Raji (cell line): ENCODE data around the gene CALN1.

Experiments
- POLR2A ChIP-seq: IDR thresholded peaks from 2 replicates; pipeline ENCODE4 v1.6.1; 2011; ENCODE audit warnings: low read depth, low read length, control low read depth; ENCODE audit not compliant: insufficient read depth

CALN1 gene

DNA sequence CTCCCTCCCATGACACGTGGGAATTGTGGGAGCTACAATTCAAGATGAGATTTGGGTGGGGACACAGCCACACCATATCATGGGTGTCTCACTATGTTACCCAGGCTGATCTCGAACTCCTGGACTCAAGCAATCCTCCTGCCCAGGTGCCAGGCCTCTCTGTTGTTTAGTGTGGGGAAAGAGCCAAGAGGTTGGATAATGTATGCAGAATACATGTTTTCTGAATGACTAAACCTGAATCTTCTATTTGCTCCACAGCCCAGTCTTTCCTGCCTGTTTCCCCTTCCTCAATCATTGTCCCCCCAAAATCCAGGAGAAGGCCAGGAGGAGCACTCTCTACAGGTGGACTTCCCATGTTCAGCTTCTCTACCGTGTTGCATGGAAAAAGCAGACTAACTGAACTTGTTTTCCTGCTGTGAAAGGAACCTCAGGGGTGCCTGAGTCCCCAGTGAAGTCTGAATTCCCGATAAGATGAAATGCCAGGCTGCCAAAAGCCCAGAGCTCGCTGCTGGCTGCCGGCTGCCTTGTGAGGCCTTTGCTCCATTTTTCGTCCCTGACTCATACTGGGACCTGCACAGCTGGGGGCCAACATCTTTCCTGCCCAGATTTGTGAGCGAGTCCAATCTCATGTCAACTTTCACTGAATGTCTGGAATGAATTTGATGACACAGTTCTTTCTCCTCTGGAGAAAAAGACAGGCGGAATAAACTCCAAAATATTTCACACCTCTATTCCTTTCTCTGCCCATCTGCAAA, 588.0 kb downstream of the CALN1 start:
- no peak for TF ChIP-seq POLR2A

DNA sequence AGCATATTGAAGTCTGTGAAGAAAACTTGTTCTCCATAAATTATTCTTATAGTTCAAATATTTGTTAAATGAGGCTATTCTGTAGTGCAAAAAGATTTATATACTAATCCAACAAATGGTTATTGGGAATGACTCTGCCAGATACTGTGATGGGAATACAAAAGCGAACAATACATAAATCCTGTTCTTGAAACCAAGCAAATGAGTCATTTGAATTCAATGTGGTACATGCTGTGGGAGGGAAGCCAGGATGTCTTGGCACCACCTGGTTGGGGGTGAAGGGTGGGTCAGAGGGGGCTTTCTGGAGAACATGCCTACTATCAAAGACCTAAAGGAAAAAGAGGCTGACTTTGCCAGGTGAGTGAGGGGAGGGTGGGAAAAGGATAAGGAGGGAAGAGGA, 594.2 kb downstream of the CALN1 start:
- no peak for TF ChIP-seq POLR2A

DNA sequence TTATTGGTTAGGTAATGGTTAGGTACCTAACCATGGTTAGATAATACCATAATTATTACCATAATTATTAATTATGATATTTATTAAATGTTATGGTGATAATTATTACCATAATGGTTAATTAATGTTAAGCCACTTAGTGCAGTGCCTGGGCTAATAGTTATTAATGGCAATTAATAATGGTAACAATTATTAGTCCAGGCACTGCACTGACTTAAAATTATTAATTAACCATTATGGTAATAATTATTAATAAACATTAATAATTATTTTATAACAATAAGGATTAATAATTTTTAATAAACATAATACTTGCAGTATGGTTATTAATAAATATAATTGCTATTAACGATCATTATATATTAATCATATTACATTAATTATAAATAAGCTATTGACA, 604.0 kb downstream of the CALN1 start:
- TF ChIP-seq POLR2A, result no peak

DNA sequence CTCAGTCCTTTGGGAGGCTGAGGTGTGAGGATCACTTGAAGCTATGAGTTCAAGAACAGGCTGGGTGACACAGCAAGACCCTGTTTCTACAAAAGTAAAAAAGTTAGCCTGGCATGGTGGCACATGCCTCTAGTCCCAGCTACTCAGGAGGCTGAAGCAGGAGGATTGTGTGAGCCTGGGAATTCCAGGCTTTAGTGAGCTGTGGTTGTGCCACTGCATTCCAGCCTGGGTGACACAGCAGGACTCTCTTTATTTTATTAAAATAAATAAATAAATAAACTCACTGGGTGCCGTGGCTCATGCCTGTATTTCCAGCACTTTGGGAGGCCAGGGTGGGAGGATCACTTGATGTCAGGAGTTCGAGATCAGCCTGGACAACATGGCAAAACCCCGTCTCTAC, 607.9 kb downstream of the CALN1 start:
- TF ChIP-seq POLR2A, result no peak

DNA sequence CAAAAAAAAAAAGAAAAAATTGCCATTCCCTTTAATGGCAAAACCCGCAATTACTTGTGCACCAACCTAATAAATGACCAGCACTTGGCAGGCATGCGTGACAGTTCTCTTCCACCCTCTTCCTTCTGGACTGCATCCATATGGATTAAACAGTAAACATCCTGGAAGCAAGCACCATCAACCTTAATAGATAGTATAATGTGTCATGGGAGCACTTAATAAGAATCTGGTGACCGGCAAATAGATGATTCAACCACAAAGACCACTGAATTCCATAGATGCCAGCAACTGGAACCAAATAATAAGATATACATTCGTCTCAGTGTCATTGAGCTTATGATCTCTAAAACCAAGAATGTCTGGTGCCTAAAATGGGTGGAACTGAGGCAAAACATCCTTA, 610.2 kb downstream of the CALN1 start:
- no peak for TF ChIP-seq POLR2A

DNA sequence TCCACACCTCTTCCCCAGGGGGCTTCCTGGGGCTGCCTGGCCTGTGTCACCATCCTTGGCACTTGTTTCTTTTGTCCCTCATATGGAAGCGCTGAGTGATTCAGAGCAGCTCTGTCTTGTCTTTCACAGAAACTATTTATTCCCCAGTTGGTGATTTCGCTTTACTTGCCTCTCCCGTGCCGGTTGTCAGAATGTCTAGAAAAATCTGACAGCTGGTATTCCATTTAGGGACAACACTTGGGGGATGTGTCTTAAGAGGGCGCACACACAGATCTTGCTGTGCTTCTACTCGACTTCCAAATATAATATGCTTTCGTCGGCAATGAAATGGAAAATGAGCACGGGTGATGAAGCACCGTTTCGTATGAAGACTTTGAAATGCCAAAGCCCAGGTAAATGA, 611.8 kb downstream of the CALN1 start:
- TF ChIP-seq POLR2A, result no peak

DNA sequence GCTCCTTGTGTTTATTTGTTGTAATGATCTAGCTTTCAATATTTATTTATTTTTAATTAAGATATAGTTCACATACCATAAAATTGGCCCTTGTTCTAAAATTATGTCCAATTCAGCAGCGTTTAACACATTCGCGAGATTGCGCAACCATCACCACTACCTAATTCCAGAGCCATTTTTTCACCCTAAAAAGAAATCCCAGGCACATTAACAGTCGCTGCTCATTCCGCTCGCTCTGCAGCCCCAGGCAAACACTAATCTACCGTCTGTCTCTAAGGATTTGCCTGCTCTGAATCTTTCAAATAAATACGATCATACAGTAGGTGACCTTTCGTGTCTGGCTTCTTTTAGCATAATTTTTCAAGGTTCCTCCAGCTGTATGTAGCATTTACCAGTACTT, 616.7 kb downstream of the CALN1 start:
- TF ChIP-seq POLR2A, result no peak

DNA sequence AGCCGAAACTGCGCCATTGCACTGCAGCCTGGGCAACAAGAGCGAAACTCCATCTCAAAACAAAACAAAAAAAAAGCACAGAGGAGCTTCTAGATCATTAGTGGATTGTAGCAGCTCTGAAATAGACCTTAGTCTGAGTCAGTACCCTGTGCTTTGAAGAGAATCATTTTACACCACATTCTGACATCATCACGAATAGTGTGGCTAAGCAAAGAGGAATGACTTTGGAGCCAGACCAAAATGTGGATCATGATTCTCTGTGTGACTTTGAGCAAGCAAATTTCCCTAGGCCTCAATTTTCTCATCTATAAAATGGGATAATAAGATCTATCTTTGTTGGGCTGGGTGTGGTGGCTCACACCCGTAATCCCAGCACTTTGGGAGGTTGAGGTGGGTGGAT, 618.9 kb downstream of the CALN1 start:
- TF ChIP-seq POLR2A, result no peak

DNA sequence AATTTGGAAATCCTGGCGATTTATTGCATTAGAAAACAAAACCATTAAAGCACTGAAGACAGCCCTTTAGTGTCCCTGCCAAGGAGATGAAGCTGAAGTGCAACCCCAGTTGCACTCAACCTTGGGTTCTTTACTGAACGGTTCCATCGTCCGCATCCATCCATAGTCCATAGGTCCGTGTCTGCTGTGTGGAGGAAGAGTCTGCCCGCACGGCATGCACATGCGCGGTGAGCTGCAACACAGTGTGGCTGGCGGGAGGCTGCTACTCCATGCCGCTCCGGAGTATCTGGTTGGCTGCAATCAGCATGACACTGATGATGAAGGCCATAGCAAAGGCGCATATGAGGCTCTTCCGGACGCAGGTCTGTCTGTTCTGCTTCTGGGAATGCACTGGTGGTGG, 624.6 kb downstream of the CALN1 start:
- TF ChIP-seq POLR2A, result no peak

DNA sequence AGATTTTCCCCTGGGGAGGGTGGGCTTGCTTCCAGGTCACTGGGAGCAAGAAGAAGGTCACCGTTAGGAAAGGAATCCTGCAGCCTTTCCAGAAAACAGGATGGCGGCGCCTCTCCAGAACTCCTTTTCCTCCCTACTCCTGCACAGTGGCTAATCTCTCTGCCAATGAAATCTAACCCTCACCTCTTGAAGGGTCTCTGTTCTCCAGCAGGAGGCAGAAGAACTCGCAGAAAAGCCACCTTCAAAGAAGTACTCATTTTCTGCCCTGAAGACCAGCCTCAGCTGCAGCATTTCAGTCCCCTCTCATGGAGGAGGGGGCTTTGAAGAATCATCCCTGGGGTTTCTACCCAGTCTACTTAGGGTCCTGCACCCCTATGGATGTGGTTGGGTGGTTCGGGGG, 626.9 kb downstream of the CALN1 start:
- no peak for TF ChIP-seq POLR2A

DNA sequence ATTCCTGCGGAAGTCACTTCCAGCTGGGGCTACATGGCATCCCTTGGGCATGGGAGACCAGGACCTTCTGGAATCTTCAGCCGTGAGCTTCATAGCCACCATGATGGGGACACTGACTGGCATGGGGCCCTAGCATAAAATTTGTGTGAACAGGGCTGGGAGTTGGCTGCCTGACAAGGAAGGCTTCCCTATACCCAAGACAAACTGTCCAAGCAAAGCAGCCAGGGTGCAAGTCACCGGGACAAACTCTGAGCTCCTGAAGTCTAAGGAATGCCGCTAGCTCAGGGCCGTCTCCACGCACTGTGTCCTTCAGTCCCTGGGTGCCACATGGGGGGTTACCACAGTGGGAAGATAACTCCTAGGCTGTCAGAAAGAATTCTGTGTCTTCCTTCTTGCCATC, 627.4 kb downstream of the CALN1 start:
- no peak for TF ChIP-seq POLR2A

DNA sequence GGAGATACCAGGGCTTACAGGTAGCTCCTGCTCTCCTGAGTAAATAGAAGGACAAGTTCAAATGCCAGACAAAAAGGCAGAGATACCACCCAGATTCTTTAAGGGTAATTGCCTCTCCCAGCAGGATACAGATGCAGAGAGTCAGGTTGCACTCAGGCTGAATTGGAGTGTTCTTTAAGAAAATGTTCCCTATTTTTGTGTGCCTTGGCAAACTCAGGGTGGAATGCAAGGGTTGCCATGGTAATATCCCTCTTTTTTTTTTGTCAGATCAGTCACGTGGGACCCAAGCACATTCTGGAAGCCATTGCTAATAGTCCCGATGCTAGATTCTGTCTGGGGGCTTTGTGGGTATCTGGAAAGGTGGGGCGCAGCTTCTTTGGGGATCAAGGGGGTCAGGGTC, 628.0 kb downstream of the CALN1 start:
- TF ChIP-seq POLR2A, result no peak

DNA sequence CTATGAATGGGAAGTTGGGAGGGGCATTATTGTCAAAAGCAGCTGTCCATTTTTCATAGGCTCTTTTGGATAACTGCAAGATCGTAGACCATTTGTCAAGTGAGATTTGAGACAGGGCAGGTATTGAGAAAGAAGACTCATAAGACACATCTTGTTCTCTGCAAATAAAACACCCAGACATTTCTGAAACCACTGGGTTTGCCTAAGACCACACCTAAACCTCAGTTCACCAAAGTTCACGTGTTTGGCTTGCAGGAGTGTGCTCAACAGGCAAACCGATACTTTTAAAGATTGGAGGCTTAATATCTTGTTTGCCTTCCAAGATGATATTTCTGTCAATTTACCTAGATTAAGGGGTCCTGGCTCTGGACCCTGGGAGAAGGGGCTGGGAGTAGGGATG, 628.4 kb downstream of the CALN1 start:
- no peak for TF ChIP-seq POLR2A

DNA sequence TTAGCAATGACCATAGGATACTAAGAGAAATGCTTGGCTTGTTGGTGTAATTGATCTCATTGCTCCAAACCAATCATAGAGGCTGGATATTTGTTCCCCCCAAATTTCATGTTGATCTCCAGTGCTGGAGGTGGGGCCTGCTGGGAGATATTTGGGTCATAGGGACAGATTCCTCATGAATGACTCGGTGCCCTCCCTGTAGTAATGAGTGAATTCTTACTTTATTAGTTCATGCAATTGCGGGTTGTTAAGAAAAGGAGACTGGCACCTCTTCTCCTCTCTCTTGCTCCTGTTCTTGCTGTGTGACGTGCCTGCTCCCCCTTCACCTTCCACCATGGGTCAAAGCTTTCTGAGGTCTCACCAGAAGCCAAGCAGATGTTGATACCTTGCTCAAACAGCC, 630.1 kb downstream of the CALN1 start:
- TF ChIP-seq POLR2A, result no peak

DNA sequence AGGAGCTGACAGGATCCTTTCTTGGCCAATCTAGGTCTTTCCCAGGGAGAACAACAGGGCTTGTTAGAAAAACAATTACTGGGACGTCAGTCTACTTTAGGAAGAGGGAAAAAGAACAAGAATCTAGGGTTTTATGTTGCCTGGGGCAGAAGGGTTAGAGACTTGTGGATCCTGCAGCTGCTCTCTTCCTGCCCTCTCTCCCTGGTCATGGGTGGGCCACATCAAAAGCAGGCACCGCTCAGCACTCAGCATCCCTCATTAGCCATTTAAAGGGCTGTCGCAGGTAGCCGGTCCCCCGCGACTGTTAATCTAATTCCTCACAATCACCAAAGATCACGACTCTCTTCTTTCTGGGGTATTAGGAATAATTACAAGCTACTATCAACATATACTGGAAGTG, 631.9 kb downstream of the CALN1 start:
- TF ChIP-seq POLR2A, result no peak

DNA sequence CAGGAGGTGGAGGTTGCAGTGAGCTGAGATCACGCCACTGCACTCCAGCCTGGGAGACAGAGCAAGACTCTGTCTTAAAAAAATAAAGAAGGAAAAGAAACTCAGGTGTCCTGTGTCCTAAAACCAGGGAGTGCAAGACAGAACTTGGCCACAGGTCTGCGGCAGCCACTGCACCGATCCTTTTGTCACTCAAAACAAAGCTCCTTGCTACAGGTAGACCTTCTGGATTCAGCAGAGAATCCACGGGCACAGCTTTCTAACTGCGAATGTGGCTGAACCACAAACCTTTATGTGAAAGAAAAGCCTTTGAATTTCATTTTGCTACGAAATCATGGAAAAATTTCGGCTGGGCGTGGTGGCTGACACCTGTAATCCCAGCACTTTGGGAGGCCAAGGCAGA, 634.9 kb downstream of the CALN1 start:
- TF ChIP-seq POLR2A, result no peak

DNA sequence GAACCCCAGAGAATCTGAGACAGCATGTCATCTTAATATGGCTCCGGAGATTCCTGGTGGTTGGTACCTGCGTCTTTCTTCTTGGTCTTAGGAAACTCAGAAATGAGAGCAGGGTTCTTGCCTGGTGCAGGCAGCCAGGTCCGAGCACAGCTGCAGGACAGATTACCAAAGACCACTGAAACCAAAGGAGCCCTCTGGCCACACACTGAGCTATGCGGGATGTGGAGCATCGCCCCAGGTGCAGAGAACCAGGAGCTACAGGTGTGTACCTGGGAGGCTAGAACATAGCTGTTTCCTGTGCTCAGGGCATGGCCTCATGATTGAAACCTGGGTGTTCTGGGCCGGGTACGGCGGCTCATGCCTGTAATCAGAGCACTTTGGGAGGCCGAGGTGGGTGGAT, 635.4 kb downstream of the CALN1 start:
- no peak for TF ChIP-seq POLR2A
